HL-60/S4 treated with phorbol 12-myristate 13-acetate at 8.2 ng/mL for 4 days and 3 days (cell line): ENCODE measurements around the gene ST6GALNAC4.

Experiments
- in situ Hi-C: fragments of 300-500 bp; cut with MboI; formaldehyde crosslinking; loops from 2 replicates; pipeline ENCODE4 v1.15.0; 2022; ENCODE audit warnings: low sequenced_read_pairs

ST6GALNAC4 gene

GRCh38 chr9:127918183-127919107 is 1.6 kb upstream of the ST6GALNAC4 start:
- in situ Hi-C loops, result loop anchor here (10.0 kb wide), 1 partner anchor 54 kb away; no protein-coding TSS in a partner anchor

GRCh38 chr9:127917603-127918002 is 762 bp upstream of the ST6GALNAC4 start:
- in situ Hi-C loops, result loop anchor here (10.0 kb wide), 1 partner anchor 53 kb away; no protein-coding TSS in a partner anchor

- in situ Hi-C loops, result loop anchor here (10.0 kb wide), 1 partner anchor 51 kb away; no protein-coding TSS in a partner anchor
These were observed 781 bp downstream of the ST6GALNAC4 start for GRCh38 chr9:127915801-127916719.

GRCh38 chr9:127915325-127915752 is 1.5 kb downstream of the ST6GALNAC4 start:
- in situ Hi-C loops, result loop anchor here (10.0 kb wide), 1 partner anchor 51 kb away; no protein-coding TSS in a partner anchor

- in situ Hi-C loops, result loop anchor here (10.0 kb wide), 1 partner anchor 49 kb away; no protein-coding TSS in a partner anchor
These were observed 3.2 kb downstream of the ST6GALNAC4 start for GRCh38 chr9:127913682-127914081.

GRCh38 chr9:127912882-127913281 is 4.0 kb downstream of the ST6GALNAC4 start:
- in situ Hi-C loops, result loop anchor here (10.0 kb wide), 1 partner anchor 48 kb away; no protein-coding TSS in a partner anchor

- in situ Hi-C loops, result loop anchor here (10.0 kb wide), 1 partner anchor 47 kb away; no protein-coding TSS in a partner anchor
These were observed 4.5 kb downstream of the ST6GALNAC4 start for GRCh38 chr9:127912296-127912695.

- in situ Hi-C loops, result loop anchor here (10.0 kb wide), 1 partner anchor 46 kb away; no protein-coding TSS in a partner anchor
These were observed 6.1 kb downstream of the ST6GALNAC4 start for GRCh38 chr9:127910613-127911205.

GRCh38 chr9:127909839-127910273 is 7.0 kb downstream of the ST6GALNAC4 start:
- in situ Hi-C loops, result loop anchor here (10.0 kb wide), 1 partner anchor 45 kb away; no protein-coding TSS in a partner anchor

GRCh38 chr9:127908660-127908926 is 8.2 kb downstream of the ST6GALNAC4 start:
- in situ Hi-C loops, result no loop called here

- in situ Hi-C loops, result no loop called here
These were observed 8.8 kb downstream of the ST6GALNAC4 start for GRCh38 chr9:127907867-127908659.

- in situ Hi-C loops, result no loop called here
These were observed 11.1 kb downstream of the ST6GALNAC4 start for GRCh38 chr9:127905788-127906191.

- in situ Hi-C loops, result no loop called here
These were observed 11.7 kb downstream of the ST6GALNAC4 start for GRCh38 chr9:127905004-127905728.

- in situ Hi-C loops, result no loop called here
These were observed 12.3 kb downstream of the ST6GALNAC4 start for GRCh38 chr9:127904561-127905003.

- in situ Hi-C loops, result no loop called here
These were observed 13.0 kb downstream of the ST6GALNAC4 start for GRCh38 chr9:127903557-127904475.

GRCh38 chr9:127899128-127899943 is 17.5 kb downstream of the ST6GALNAC4 start, which contains the start of gene ST6GALNAC6:
ST6GALNAC6 (minus strand) TSS chr9:127899603; CDS start chr9:127897981, 1,622 bp downstream.
- in situ Hi-C loops, result no loop called here
